GM23338 (cell line): ENCODE measurements around the gene CSF3. TPM values are rescaled to one million over a fixed set of nuclear protein-coding genes. Genes with fewer than 3 reads are reported as not detected.

ENCODE experiments used
- ATAC-seq: fragments of 200-7000 bp; cut with Tn5 transposase; 3 replicates; pipeline ENCODE4 v1.9.1; 2020
- DNase-seq: peaks from one replicate; pipeline ENCODE4 v3.0.0-alpha.2; 2015; ENCODE audit warnings: low spot score
- H2AFZ ChIP-seq: fragments of 200-600 bp; sonication (generic); 2 replicates; pipeline ENCODE4 v1.8.0; 2016; ENCODE audit warnings: antibody characterized with exemption, mild to moderate bottlenecking, moderate library complexity
- H3F3A ChIP-seq: fragments of 200-600 bp; sonication (generic); replicated peaks from 2 replicates; pipeline ENCODE4 v1.8.0; 2017; ENCODE audit warnings: antibody characterized with exemption, mixed run types, low read depth
- H3K27ac ChIP-seq: fragments of 200-600 bp; sonication (generic); 2 replicates; pipeline ENCODE4 v1.6.1; 2016; ENCODE audit warnings: low read depth
- H3K27me3 ChIP-seq: fragments of 200-600 bp; sonication (generic); 2 replicates; pipeline ENCODE4 v1.8.0; 2016; ENCODE audit warnings: mild to moderate bottlenecking, mixed run types, moderate library complexity; ENCODE audit not compliant: insufficient read depth
- H3K36me3 ChIP-seq: fragments of 200-600 bp; sonication (generic); 2 replicates; pipeline ENCODE4 v1.8.0; 2016; ENCODE audit warnings: mild to moderate bottlenecking; ENCODE audit not compliant: insufficient read depth
- H3K4me1 ChIP-seq: fragments of 200-600 bp; sonication (generic); 2 replicates; pipeline ENCODE4 v1.8.0; 2016; ENCODE audit warnings: mild to moderate bottlenecking, moderate library complexity; ENCODE audit not compliant: insufficient read depth
- H3K4me2 ChIP-seq: fragments of 200-600 bp; sonication (generic); 2 replicates; pipeline ENCODE4 v1.7.1; 2017; ENCODE audit warnings: mixed run types
- H3K4me3 ChIP-seq: fragments of 200-600 bp; sonication (generic); 2 replicates; pipeline ENCODE4 v1.6.1; 2016; ENCODE audit warnings: mixed run types
- H3K79me2 ChIP-seq: fragments of 200-600 bp; sonication (generic); replicated peaks from 2 replicates; pipeline ENCODE4 v1.8.0; 2017; ENCODE audit warnings: mild to moderate bottlenecking; ENCODE audit not compliant: insufficient read depth
- H3K9me2 ChIP-seq: fragments of 200-600 bp; sonication (generic); 2 replicates; pipeline ENCODE4 v1.8.0; 2017; ENCODE audit not compliant: insufficient read depth
- H4K20me1 ChIP-seq: fragments of 200-600 bp; sonication (generic); replicated peaks from 2 replicates; pipeline ENCODE4 v1.8.0; 2017; ENCODE audit warnings: mild to moderate bottlenecking; ENCODE audit not compliant: insufficient read depth
- H3K27ac Mint-ChIP-seq: 2 replicates; pipeline ENCODE4 v1.8.0; 2020; ENCODE audit warnings: inconsistent platforms, mild to moderate bottlenecking, moderate library complexity, mixed read lengths
- H3K27me3 Mint-ChIP-seq: 3 replicates; pipeline ENCODE4 v1.8.0; 2022; ENCODE audit warnings: low read depth, mild to moderate bottlenecking, moderate library complexity, mixed read lengths, inconsistent platforms; ENCODE audit not compliant: insufficient read depth, poor library complexity
- H3K36me3 Mint-ChIP-seq: 3 replicates; pipeline ENCODE4 v1.8.0; 2021; ENCODE audit warnings: low read depth, mild to moderate bottlenecking, inconsistent platforms, moderate library complexity, mixed read lengths
- H3K4me1 Mint-ChIP-seq: 3 replicates; pipeline ENCODE4 v1.8.0; 2020; ENCODE audit warnings: mild to moderate bottlenecking, inconsistent platforms, mixed read lengths
- H3K4me3 Mint-ChIP-seq: 3 replicates; pipeline ENCODE4 v1.8.0; 2021; ENCODE audit warnings: moderate library complexity, mild to moderate bottlenecking, inconsistent platforms, mixed read lengths
- H3K9me3 Mint-ChIP-seq: 3 replicates; pipeline ENCODE4 v1.8.0; 2020; ENCODE audit warnings: moderate library complexity, mild to moderate bottlenecking, inconsistent platforms, mixed read lengths
- ETS1 ChIP-seq: IDR thresholded peaks from 2 replicates; pipeline ENCODE4 v1.6.1; 2016; ENCODE audit warnings: antibody characterized with exemption
- JUNB ChIP-seq: IDR thresholded peaks from one replicate; pipeline ENCODE4 v1.6.1; 2016; ENCODE audit warnings: antibody characterized with exemption; ENCODE audit not compliant: unreplicated experiment
- POLR2AphosphoS5 ChIP-seq: IDR thresholded peaks from 2 replicates; pipeline ENCODE4 v1.6.1; 2016; ENCODE audit warnings: antibody characterized with exemption, low read depth
- STAT1 ChIP-seq: IDR thresholded peaks from one replicate; pipeline ENCODE4 v1.6.1; 2016; ENCODE audit warnings: antibody characterized with exemption; ENCODE audit not compliant: unreplicated experiment
- ZNF114 ChIP-seq: fragments of 250-450 bp; sonication (Bioruptor Pico); IDR thresholded peaks from 2 replicates; pipeline ENCODE4 v1.5.0; 2020; ENCODE audit warnings: mild to moderate bottlenecking, moderate library complexity
- ZNF462 ChIP-seq: fragments of 250-450 bp; sonication (Bioruptor Pico); IDR thresholded peaks from 2 replicates; pipeline ENCODE4 v1.5.0; 2020; ENCODE audit warnings: mild to moderate bottlenecking, moderate library complexity
- polyA plus RNA-seq: library from polyadenylated mRNA; unstranded; fragments of >200 nt; fragmentation: Nextera tagmentation; extraction: Ambion mirVana; gene quantifications from 2 replicates; pipeline ENCODE4 v1.2.1, GENCODE V29; 2016
- total RNA-seq: library from RNA; depleted of rRNA; stranded (reverse); fragments of >200 nt; shearing (Covaris generic); gene quantifications from 2 replicates; pipeline ENCODE4 v1.2.3, GENCODE V29; 2014

Gene CSF3
- total and polyA plus RNA-seq, 2 experiments from 2014 or later = not detected

- no peak for ATAC-seq
- no peaks in the 10 kb centered on the region for H3K4me1 Mint-ChIP-seq
- DNase-seq = no peak
- H3K36me3 Mint-ChIP-seq = peaks cover 70% of the 10 kb centered on the region
- no peaks in the 10 kb centered on the region for H3K4me1 ChIP-seq
- H3F3A ChIP-seq = peaks cover 8% of the 10 kb centered on the region; the same call in 1 of the 2 replicates
- H3K4me2 ChIP-seq = no peak overlapping the region
- H3K27ac ChIP-seq = no peak overlapping the region
- H3K27me3 Mint-ChIP-seq = peaks cover 10% of the 10 kb centered on the region
- no peaks in the 10 kb centered on the region for H3K79me2 ChIP-seq
- no peaks in the 10 kb centered on the region; the same call in 2 of the 3 replicates for H3K9me3 Mint-ChIP-seq
- H3K4me3 ChIP-seq = no peak overlapping the region
- peaks cover 6% of the 10 kb centered on the region for H4K20me1 ChIP-seq
- no peaks in the 10 kb centered on the region for H3K27me3 ChIP-seq
- H3K27ac Mint-ChIP-seq = no peak overlapping the region
- no peak overlapping the region for H2AFZ ChIP-seq
- TF ChIP-seq POLR2AphosphoS5 (no peak), ZNF462 (CRISPR knock-in tag) (no peak), ETS1 (no peak), ZNF114 (CRISPR knock-in tag) (no peak), STAT1 (no peak), JUNB (no peak)
- H3K9me2 ChIP-seq = no peaks in the 10 kb centered on the region
- no peak overlapping the region for H3K4me3 Mint-ChIP-seq
- H3K36me3 ChIP-seq = peaks cover 37% of the 10 kb centered on the region
Measured at GRCh38 chr17:39995438-39995837, 19.8 kb upstream of the CSF3 start.
